ENCODE results near the gene C3orf49. TPM values are rescaled to one million over a fixed set of nuclear protein-coding genes. Genes with fewer than 3 reads are reported as not detected.
A peak's percentile ranks its signal among the peaks of the same experiment; 100 is the strongest.

C3orf49 gene
- polyA plus RNA-seq, 1 of the 3 experiments (the other 2 are of a cell fraction): not detected

GRCh38 chr3:63872135-63872924, 53.2 kb downstream of the C3orf49 start:
- ChIA-PET CTCF (interaction anchor here (1.3 kb wide), 1 partner anchor 13 kb away, joined by 3 read pairs; no protein-coding TSS in a partner anchor), POLR2A (no interaction called here)
- Histone ChIP-seq H3F3A (replicated peaks; ENCODE audit: insufficient read depth) (peaks cover 13% of the 10 kb centered on the region), H3K9ac (no peak overlapping the region), H3K4me3 (ENCODE audit: low read depth in 2 of 2, low read length in 1 of 2) (no peak overlapping the region), H2AFZ (ENCODE audit: low read depth) (no peak overlapping the region), H3K27me3 (ENCODE audit: insufficient read depth) (no peaks in the 10 kb centered on the region), H3K27ac (ENCODE audit: low read depth in 2 of 2, low read length in 1 of 2) (peak overlapping the region in 1 of 2 experiments; percentile 65; a peak in 3 of 4 replicates), H3K79me2 (ENCODE audit: insufficient read depth) (peaks cover 88% of the 10 kb centered on the region), H4K20me1 (ENCODE audit: insufficient read depth) (peaks cover 60% of the 10 kb centered on the region), H3K4me2 (peak overlapping the region; percentile 34; the same call in 1 of the 2 replicates), H3K36me3 (replicated peaks in 1 of 2; ENCODE audit: control insufficient read depth in 1 of 2, insufficient read depth in 2 of 2, low read length in 1 of 2) (peaks cover 0 to 5% of the 10 kb centered on the region in 2 experiments), H3K9me2 (no peaks in the 10 kb centered on the region), H3K4me1 (ENCODE audit: control insufficient read depth in 1 of 2, insufficient read depth in 2 of 2, low read depth in 1 of 2, low read length in 1 of 2) (peaks cover 12 to 19% of the 10 kb centered on the region in 2 experiments), H3K9me3 (no peaks in the 10 kb centered on the region)
- TF ChIP-seq TEAD4 (IDR thresholded peaks at IDR 0.05; ENCODE audit: borderline replicate concordance, insufficient read depth) (0 out of 2 replicates have a peak, but pooled peaks have one; percentile 26), GATA2 (CRISPR knock-in tag; IDR thresholded peaks at IDR 0.05) (no peak), FOXM1 (IDR thresholded peaks at IDR 0.05; ENCODE audit: low read depth) (no peak), TCF12 (IDR thresholded peaks at IDR 0.05) (peak; percentile 53), NFIC (IDR thresholded peaks at IDR 0.05; ENCODE audit: borderline replicate concordance) (peak; percentile 41; the same call in 1 of the 2 replicates), TAF1 (IDR thresholded peaks at IDR 0.05; ENCODE audit: borderline replicate concordance, low read depth, low read length) (0 out of 2 replicates have a peak, but pooled peaks have one; percentile 28), FOSL2 (IDR thresholded peaks at IDR 0.05; ENCODE audit: borderline replicate concordance, low read depth) (peak; percentile 65), PBX3 (IDR thresholded peaks at IDR 0.05) (peak; percentile 77), JUND (IDR thresholded peaks at IDR 0.05) (peak; percentile 57), POLR2AphosphoS5 (IDR thresholded peaks at IDR 0.05; ENCODE audit: low read depth, low read length) (peak; percentile 23; the same call in 1 of the 2 replicates), MAX (IDR thresholded peaks at IDR 0.05; ENCODE audit: low read depth) (no peak)
- WGBS (ENCODE audit: low lambda C conversion rate): 25% methylated on average over 2 of the region's 2 CpGs
- no peak for DNase-seq

GRCh38 chr3:63874769-63875168, 55.7 kb downstream of the C3orf49 start:
- Histone ChIP-seq H3K4me1 (ENCODE audit: control insufficient read depth in 1 of 2, insufficient read depth in 2 of 2, low read depth in 1 of 2, low read length in 1 of 2) (peaks cover 26 to 29% of the 10 kb centered on the region in 2 experiments), H3K36me3 (replicated peaks in 1 of 2; ENCODE audit: control insufficient read depth in 1 of 2, insufficient read depth in 2 of 2, low read length in 1 of 2) (no peaks in the 10 kb centered on the region), H4K20me1 (ENCODE audit: insufficient read depth) (peaks cover 82% of the 10 kb centered on the region), H3K4me3 (ENCODE audit: low read depth in 2 of 2, low read length in 1 of 2) (no peak overlapping the region), H3K9ac (no peak overlapping the region), H3K27me3 (ENCODE audit: insufficient read depth) (no peaks in the 10 kb centered on the region), H3K9me3 (no peaks in the 10 kb centered on the region), H3K27ac (ENCODE audit: low read depth in 2 of 2, low read length in 1 of 2) (no peak overlapping the region), H3K4me2 (no peak overlapping the region), H3K79me2 (ENCODE audit: insufficient read depth) (peaks cover 91% of the 10 kb centered on the region), H2AFZ (ENCODE audit: low read depth) (no peak overlapping the region), H3K9me2 (no peaks in the 10 kb centered on the region), H3F3A (replicated peaks; ENCODE audit: insufficient read depth) (peaks cover 13% of the 10 kb centered on the region)
- no peak for DNase-seq
- TF ChIP-seq SMC3 (IDR thresholded peaks at IDR 0.05; ENCODE audit: low read depth, low read length): no peak
- TF ChIP-seq RCOR1 (IDR thresholded peaks at IDR 0.05; ENCODE audit: low read length): no peak
- TF ChIP-seq USF2 (IDR thresholded peaks at IDR 0.05; ENCODE audit: borderline replicate concordance, low read depth, low read length): no peak
- no peak for TF ChIP-seq TEAD4 (IDR thresholded peaks at IDR 0.05; ENCODE audit: borderline replicate concordance, insufficient read depth)
- no peak for TF ChIP-seq RAD21 (IDR thresholded peaks at IDR 0.05; ENCODE audit: low read length)
- TF ChIP-seq ELF1 (IDR thresholded peaks at IDR 0.05): no peak
- no peak for TF ChIP-seq GATA2 (CRISPR knock-in tag; IDR thresholded peaks at IDR 0.05)
- TF ChIP-seq FOXM1 (IDR thresholded peaks at IDR 0.05; ENCODE audit: low read depth): no peak
- no peak for TF ChIP-seq RFX5 (IDR thresholded peaks at IDR 0.05; ENCODE audit: low read length)
- no peak for TF ChIP-seq CTCF (IDR thresholded peaks at IDR 0.05)
- TF ChIP-seq TCF12 (IDR thresholded peaks at IDR 0.05): no peak
- ChIA-PET CTCF (interaction anchor here (0.6 to 1.4 kb wide), 4 partner anchors 19 to 1383 kb away, joined by 3 read pairs; no protein-coding TSS in a partner anchor), POLR2A (no interaction called here)
- 98% methylated on average over 3 of the region's 3 CpGs for WGBS (ENCODE audit: low lambda C conversion rate)

All from SK-N-SH (cell line).